GM12878 (cell line): ENCODE measurements around the gene EXD3. TPM values are rescaled to one million over a fixed set of nuclear protein-coding genes. Genes with fewer than 3 reads are reported as not detected.

Experiments
- BCL3 ChIP-seq: IDR thresholded peaks from 2 replicates; pipeline ENCODE4 v1.6.1; 2011; ENCODE audit warnings: borderline replicate concordance, low read depth, mild to moderate bottlenecking, moderate library complexity, low read length; ENCODE audit not compliant: insufficient read depth, poor library complexity, severe bottlenecking
- HDAC2 ChIP-seq: fragments of 200-600 bp; sonication (generic); IDR thresholded peaks from 2 replicates; pipeline ENCODE4 v1.6.1; 2017
- IRF4 ChIP-seq: IDR thresholded peaks from 2 replicates; pipeline ENCODE4 v1.6.1; 2011; ENCODE audit warnings: low read depth, low read length
- PML ChIP-seq: IDR thresholded peaks from 2 replicates; pipeline ENCODE4 v1.6.1; 2012; ENCODE audit warnings: low read length, inconsistent platforms
- PRDM15 ChIP-seq: fragments of 450-650 bp; formaldehyde crosslinking; IDR thresholded peaks from 2 replicates; pipeline ENCODE4 v1.4.0; 2020; ENCODE audit warnings: mild to moderate bottlenecking, moderate library complexity
- RAD21 ChIP-seq: IDR thresholded peaks from 2 replicates; pipeline ENCODE4 v1.6.1; 2011; ENCODE audit warnings: mild to moderate bottlenecking, low read depth, low read length, moderate library complexity; ENCODE audit not compliant: insufficient read depth
- RBBP5 ChIP-seq: fragments of 200-600 bp; sonication (generic); conservative IDR thresholded peaks from 2 replicates; pipeline ENCODE4 v1.6.1; 2016
- RELB ChIP-seq: fragments of 450-650 bp; IDR thresholded peaks from 2 replicates; pipeline ENCODE4 v1.6.1; 2017; ENCODE audit warnings: low read depth, mild to moderate bottlenecking, moderate library complexity
- RFX5 ChIP-seq: IDR thresholded peaks from 2 replicates; pipeline ENCODE4 v1.6.1; 2011; ENCODE audit warnings: low read depth, low read length, improper control_type of control experiment
- RUNX3 ChIP-seq: IDR thresholded peaks from 2 replicates; pipeline ENCODE4 v1.6.1; 2012; ENCODE audit warnings: low read length, inconsistent platforms
- SUZ12 ChIP-seq: fragments of 200-600 bp; sonication (generic); IDR thresholded peaks from one replicate; pipeline ENCODE4 v1.6.1; 2018; ENCODE audit warnings: antibody characterized with exemption, mild to moderate bottlenecking; ENCODE audit not compliant: unreplicated experiment
- ZBTB4 ChIP-seq: fragments of 450-650 bp; formaldehyde crosslinking; IDR thresholded peaks from 2 replicates; pipeline ENCODE4 v1.4.0; 2022; ENCODE audit warnings: mild to moderate bottlenecking, moderate library complexity
- ZNF384 ChIP-seq: IDR thresholded peaks from 2 replicates; pipeline ENCODE4 v1.6.1; 2012; ENCODE audit warnings: low read depth, mild to moderate bottlenecking, low read length, improper control_type of control experiment, borderline replicate concordance
- ZNF592 ChIP-seq: fragments of 450-650 bp; IDR thresholded peaks from 2 replicates; pipeline ENCODE4 v1.6.1; 2017; ENCODE audit warnings: mild to moderate bottlenecking, moderate library complexity
- polyA plus RNA-seq, 11 experiments: library from polyadenylated mRNA; depleted of rRNA in 4 of 11; unstranded in 6 of 11; stranded (reverse) in 5 of 11; fragments of >200 nt; fragmentation: Nextera tagmentation in 4 of 11; fragmentation: Illumina TruSeq in 1 of 11; extraction: Ambion mirVana in 4 of 11; extraction: Trizol in 1 of 11; gene quantifications; 1 replicate in 1 of 11; 2 replicates in 10 of 11; pipeline versions ENCODE4 v1.2.1 to v1.2.3, GENCODE V29; 2011 to 2016; ENCODE audit warnings: inconsistent platforms in 2 of 11, missing spikeins in 2 of 11, low read depth in 1 of 11
- total RNA-seq, 4 experiments: library from RNA; depleted of rRNA in 3 of 4; stranded (reverse); fragments of >200 nt in 3 of 4; fragmentation: Illumina TruSeq in 1 of 4; extraction: Trizol in 1 of 4; gene quantifications; 2 replicates each; pipeline versions ENCODE4 v1.2.1 to v1.2.3, GENCODE V29; 2013 to 2021

The EXD3 gene
- total and polyA plus RNA-seq, 10 of the 15 experiments (the other 5 are each of a cell fraction or from before 2014, with no cell fraction given): 0.21 to 7.1 (median 3.6) TPM

GRCh38 chr9:137316012-137316981 lies 106.7 kb downstream of the EXD3 start (continued):
- TF ChIP-seq PRDM15 (CRISPR knock-in tag): no peak
- TF ChIP-seq PML: no peak
- no peak for TF ChIP-seq IRF4
- TF ChIP-seq BCL3: peak; percentile 88
- TF ChIP-seq ZBTB4 (CRISPR knock-in tag): no peak
- TF ChIP-seq SUZ12: no peak
- no peak for TF ChIP-seq RELB
- no peak for TF ChIP-seq ZNF384
- no peak for TF ChIP-seq RFX5
- no peak for TF ChIP-seq RAD21
- TF ChIP-seq HDAC2: no peak
- no peak for TF ChIP-seq ZNF592
- no peak for TF ChIP-seq RUNX3
- no peak for TF ChIP-seq RBBP5
